ENCODE data around the gene CIAO3. TPM values are rescaled to one million over a fixed set of nuclear protein-coding genes. Genes with fewer than 3 reads are reported as not detected.
A peak's percentile ranks its signal among the peaks of the same experiment; 100 is the strongest.

Gene CIAO3
- total RNA-seq, 1 experiment from 2014 or later, result 50.9 TPM

GRCh38 chr16:708959-709358, 31.8 kb downstream of the CIAO3 start:
- ATAC-seq (no peak), DNase-seq (ENCODE audit: low spot score) (no peak)
- H3K27ac Mint-ChIP-seq, result no peak overlapping the region
- peaks cover 63% of the 10 kb centered on the region for H3K27me3 Mint-ChIP-seq (ENCODE audit: low read depth)
- ChIA-PET CTCF (interaction anchor here (1.0 to 3.4 kb wide), 8 partner anchors 11 to 79 kb away, joined by 3 to 23 read pairs (median 8); partner anchors contain the start of genes ANTKMT, CHTF18, CIAO3 and RHBDL1), POLR2A (interaction anchor here (0.6 to 1.5 kb wide), 2 partner anchors 11 to 40 kb away, joined by 3 read pairs; no protein-coding TSS in a partner anchor)
- H3K4me3 Mint-ChIP-seq, result no peak overlapping the region
- TF ChIP-seq PREB (CRISPR knock-in tag; IDR thresholded peaks at IDR 0.05; ENCODE audit: borderline replicate concordance) (no peak), ZNF263 (CRISPR knock-in tag; IDR thresholded peaks at IDR 0.05; ENCODE audit: low read depth) (peak; percentile 63; the same call in 1 of the 2 replicates), ZNF396 (CRISPR knock-in tag; IDR thresholded peaks at IDR 0.05; ENCODE audit: borderline replicate concordance) (no peak), ZNF121 (CRISPR knock-in tag; IDR thresholded peaks at IDR 0.05) (no peak), OVOL2 (CRISPR knock-in tag; IDR thresholded peaks at IDR 0.05; ENCODE audit: borderline replicate concordance) (no peak), ZNF423 (CRISPR knock-in tag; IDR thresholded peaks at IDR 0.05) (no peak)
- TF ChIP-seq, protein P1, sequence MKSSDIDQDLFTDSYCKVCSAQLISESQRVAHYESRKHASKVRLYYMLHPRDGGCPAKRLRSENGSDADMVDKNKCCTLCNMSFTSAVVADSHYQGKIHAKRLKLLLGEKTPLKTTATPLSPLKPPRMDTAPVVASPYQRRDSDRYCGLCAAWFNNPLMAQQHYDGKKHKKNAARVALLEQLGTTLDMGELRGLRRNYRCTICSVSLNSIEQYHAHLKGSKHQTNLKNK (CRISPR knock-in tag; IDR thresholded peaks at IDR 0.05), result no peak
- no peaks in the 10 kb centered on the region; the same call in 1 of the 2 replicates for H3K4me1 Mint-ChIP-seq
- no peaks in the 10 kb centered on the region for H3K9me3 Mint-ChIP-seq
- H3K36me3 Mint-ChIP-seq, result no peaks in the 10 kb centered on the region

GRCh38 chr16:708019-708418, 32.8 kb downstream of the CIAO3 start:
- CTCF ChIA-PET, result interaction anchor here (0.6 to 3.4 kb wide), 7 partner anchors 12 to 80 kb away, joined by 3 to 23 read pairs (median 7); partner anchors contain the start of genes ANTKMT, CHTF18, CIAO3 and RPUSD1
- POLR2A ChIA-PET, result no interaction called here
- no peaks in the 10 kb centered on the region; the same call in 1 of the 2 replicates for H3K4me1 Mint-ChIP-seq
- H3K36me3 Mint-ChIP-seq, result no peaks in the 10 kb centered on the region
- TF ChIP-seq ZNF263 (CRISPR knock-in tag; IDR thresholded peaks at IDR 0.05; ENCODE audit: low read depth) (peak; percentile 59; the same call in 1 of the 2 replicates), MYBL2 (CRISPR knock-in tag; IDR thresholded peaks at IDR 0.05) (no peak)
- H3K27ac Mint-ChIP-seq, result no peak overlapping the region
- no peak for DNase-seq (ENCODE audit: low spot score)
- no peaks in the 10 kb centered on the region for H3K9me3 Mint-ChIP-seq
- peaks cover 67% of the 10 kb centered on the region for H3K27me3 Mint-ChIP-seq (ENCODE audit: low read depth)
- no peak overlapping the region for H3K4me3 Mint-ChIP-seq
- no peak for ATAC-seq

- CTCF ChIA-PET, result interaction anchor here (0.6 to 3.4 kb wide), 12 partner anchors 9 to 350 kb away, joined by 3 to 23 read pairs (median 6); partner anchors contain the start of genes ANTKMT, CCDC78, CHTF18 and CIAO3
- no peak for DNase-seq (ENCODE audit: low spot score)
- Mint-ChIP-seq H3K27me3 (ENCODE audit: low read depth) (peaks cover 70% of the 10 kb centered on the region), H3K4me1 (no peaks in the 10 kb centered on the region), H3K4me3 (peak overlapping the region; percentile 72), H3K9me3 (no peaks in the 10 kb centered on the region), H3K27ac (no peak overlapping the region), H3K36me3 (no peaks in the 10 kb centered on the region)
- POLR2A ChIA-PET, result interaction anchor here (0.5 to 1.1 kb wide), 3 partner anchors 12 to 539 kb away, joined by 3 read pairs; no protein-coding TSS in a partner anchor
- ATAC-seq, result no peak
- TF ChIP-seq, protein P2, sequence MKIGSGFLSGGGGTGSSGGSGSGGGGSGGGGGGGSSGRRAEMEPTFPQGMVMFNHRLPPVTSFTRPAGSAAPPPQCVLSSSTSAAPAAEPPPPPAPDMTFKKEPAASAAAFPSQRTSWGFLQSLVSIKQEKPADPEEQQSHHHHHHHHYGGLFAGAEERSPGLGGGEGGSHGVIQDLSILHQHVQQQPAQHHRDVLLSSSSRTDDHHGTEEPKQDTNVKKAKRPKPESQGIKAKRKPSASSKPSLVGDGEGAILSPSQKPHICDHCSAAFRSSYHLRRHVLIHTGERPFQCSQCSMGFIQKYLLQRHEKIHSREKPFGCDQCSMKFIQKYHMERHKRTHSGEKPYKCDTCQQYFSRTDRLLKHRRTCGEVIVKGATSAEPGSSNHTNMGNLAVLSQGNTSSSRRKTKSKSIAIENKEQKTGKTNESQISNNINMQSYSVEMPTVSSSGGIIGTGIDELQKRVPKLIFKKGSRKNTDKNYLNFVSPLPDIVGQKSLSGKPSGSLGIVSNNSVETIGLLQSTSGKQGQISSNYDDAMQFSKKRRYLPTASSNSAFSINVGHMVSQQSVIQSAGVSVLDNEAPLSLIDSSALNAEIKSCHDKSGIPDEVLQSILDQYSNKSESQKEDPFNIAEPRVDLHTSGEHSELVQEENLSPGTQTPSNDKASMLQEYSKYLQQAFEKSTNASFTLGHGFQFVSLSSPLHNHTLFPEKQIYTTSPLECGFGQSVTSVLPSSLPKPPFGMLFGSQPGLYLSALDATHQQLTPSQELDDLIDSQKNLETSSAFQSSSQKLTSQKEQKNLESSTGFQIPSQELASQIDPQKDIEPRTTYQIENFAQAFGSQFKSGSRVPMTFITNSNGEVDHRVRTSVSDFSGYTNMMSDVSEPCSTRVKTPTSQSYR (CRISPR knock-in tag; IDR thresholded peaks at IDR 0.05), result no peak
- TF ChIP-seq ATF1 (CRISPR knock-in tag; IDR thresholded peaks at IDR 0.05) (no peak), OVOL2 (CRISPR knock-in tag; IDR thresholded peaks at IDR 0.05; ENCODE audit: borderline replicate concordance) (no peak), ZBTB43 (CRISPR knock-in tag; IDR thresholded peaks at IDR 0.05) (no peak), HMGA2 (CRISPR knock-in tag; IDR thresholded peaks at IDR 0.05) (no peak), ZNF317 (CRISPR knock-in tag; IDR thresholded peaks at IDR 0.05; ENCODE audit: borderline replicate concordance, low read depth) (no peak)
- TF ChIP-seq, protein P3, sequence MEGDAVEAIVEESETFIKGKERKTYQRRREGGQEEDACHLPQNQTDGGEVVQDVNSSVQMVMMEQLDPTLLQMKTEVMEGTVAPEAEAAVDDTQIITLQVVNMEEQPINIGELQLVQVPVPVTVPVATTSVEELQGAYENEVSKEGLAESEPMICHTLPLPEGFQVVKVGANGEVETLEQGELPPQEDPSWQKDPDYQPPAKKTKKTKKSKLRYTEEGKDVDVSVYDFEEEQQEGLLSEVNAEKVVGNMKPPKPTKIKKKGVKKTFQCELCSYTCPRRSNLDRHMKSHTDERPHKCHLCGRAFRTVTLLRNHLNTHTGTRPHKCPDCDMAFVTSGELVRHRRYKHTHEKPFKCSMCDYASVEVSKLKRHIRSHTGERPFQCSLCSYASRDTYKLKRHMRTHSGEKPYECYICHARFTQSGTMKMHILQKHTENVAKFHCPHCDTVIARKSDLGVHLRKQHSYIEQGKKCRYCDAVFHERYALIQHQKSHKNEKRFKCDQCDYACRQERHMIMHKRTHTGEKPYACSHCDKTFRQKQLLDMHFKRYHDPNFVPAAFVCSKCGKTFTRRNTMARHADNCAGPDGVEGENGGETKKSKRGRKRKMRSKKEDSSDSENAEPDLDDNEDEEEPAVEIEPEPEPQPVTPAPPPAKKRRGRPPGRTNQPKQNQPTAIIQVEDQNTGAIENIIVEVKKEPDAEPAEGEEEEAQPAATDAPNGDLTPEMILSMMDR (IDR thresholded peaks at IDR 0.05), result no peak
- TF ChIP-seq, protein P4, sequence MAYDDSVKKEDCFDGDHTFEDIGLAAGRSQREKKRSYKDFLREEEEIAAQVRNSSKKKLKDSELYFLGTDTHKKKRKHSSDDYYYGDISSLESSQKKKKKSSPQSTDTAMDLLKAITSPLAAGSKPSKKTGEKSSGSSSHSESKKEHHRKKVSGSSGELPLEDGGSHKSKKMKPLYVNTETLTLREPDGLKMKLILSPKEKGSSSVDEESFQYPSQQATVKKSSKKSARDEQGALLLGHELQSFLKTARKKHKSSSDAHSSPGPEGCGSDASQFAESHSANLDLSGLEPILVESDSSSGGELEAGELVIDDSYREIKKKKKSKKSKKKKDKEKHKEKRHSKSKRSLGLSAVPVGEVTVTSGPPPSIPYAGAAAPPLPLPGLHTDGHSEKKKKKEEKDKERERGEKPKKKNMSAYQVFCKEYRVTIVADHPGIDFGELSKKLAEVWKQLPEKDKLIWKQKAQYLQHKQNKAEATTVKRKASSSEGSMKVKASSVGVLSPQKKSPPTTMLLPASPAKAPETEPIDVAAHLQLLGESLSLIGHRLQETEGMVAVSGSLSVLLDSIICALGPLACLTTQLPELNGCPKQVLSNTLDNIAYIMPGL (CRISPR knock-in tag; IDR thresholded peaks at IDR 0.05), result no peak
- TF ChIP-seq, protein P5, sequence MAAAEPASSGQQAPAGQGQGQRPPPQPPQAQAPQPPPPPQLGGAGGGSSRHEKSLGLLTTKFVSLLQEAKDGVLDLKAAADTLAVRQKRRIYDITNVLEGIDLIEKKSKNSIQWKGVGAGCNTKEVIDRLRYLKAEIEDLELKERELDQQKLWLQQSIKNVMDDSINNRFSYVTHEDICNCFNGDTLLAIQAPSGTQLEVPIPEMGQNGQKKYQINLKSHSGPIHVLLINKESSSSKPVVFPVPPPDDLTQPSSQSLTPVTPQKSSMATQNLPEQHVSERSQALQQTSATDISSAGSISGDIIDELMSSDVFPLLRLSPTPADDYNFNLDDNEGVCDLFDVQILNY (CRISPR knock-in tag; IDR thresholded peaks at IDR 0.05), result no peak
- TF ChIP-seq, protein P1 (CRISPR knock-in tag; IDR thresholded peaks at IDR 0.05), result no peak
Measured at GRCh38 chr16:707062-707538, 33.7 kb downstream of the CIAO3 start.
